Left forelimb (tissue), 1 donor: ENCODE results near the gene PEX6.
A peak's percentile ranks its signal among the peaks of the same experiment; 100 is the strongest.
"Not testable (repeated sequence)": the region's sequence is repeated elsewhere in the genome, so short reads cannot be mapped to it uniquely, and the experiment has no call there.

Experiments
- DNase-seq: peaks from one replicate; pipeline ENCODE4 v3.0.0-alpha.2; 2018; ENCODE audit warnings: low spot score

PEX6 gene

DNA sequence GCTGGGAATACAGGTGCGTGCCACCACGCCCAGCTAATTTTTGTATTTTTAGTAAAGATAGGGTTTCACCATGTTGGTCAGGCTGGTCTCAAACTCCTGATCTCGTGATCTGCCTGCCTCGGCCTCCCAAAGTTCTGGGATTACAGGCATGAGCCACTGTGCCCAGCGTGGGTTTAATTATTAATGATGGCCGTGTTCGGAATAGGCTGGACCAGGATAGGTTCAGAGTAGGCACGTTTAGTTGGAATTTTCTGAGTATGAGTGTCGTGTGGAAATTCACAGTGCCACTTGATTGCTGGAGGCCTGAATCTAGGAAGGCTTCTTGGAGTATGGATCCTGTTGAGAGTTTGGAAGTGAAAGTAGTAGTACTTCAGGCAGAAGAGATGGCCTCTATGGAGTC lies 19.2 kb upstream of the PEX6 start:
- DNase-seq: not testable (repeated sequence)

DNA sequence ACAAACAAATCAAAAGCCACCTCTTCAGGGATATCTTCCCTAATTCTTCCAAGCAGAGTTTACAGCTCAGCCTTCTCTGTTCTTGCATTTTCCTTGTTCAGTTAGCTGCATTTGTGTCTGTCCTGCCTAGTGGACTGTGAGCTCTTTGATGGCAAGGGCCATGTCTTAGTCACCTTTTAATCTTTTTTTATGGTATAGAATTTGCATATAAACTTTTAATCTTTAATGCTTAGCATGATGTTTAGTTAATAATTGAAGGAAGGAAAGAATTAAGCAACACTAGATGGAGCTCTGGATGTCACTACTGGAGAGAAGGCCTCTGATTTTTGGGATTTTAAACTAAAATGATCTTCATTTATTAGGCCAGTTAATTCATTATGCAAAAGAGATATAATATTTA lies 17.5 kb upstream of the PEX6 start:
- no peak for DNase-seq

DNA sequence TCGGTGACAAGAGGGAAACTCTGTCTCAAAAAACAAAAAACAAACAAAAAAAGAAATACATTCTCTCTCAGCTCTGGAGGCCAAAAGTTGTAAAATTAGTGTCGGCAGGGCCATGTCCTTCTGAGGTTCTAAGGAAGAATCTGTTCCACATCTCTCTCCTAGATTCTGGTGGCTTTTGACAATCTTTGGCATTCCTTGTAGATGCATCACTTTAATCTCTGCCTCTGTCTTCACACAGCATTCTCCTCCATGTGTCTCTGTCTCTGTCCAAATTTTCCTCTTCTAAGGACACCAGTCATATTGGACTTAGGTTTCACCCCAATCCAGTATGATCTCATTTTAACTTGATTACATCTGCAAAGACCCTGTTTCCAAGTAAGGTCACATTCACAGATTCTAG lies 14.5 kb upstream of the PEX6 start:
- DNase-seq: no peak

DNA sequence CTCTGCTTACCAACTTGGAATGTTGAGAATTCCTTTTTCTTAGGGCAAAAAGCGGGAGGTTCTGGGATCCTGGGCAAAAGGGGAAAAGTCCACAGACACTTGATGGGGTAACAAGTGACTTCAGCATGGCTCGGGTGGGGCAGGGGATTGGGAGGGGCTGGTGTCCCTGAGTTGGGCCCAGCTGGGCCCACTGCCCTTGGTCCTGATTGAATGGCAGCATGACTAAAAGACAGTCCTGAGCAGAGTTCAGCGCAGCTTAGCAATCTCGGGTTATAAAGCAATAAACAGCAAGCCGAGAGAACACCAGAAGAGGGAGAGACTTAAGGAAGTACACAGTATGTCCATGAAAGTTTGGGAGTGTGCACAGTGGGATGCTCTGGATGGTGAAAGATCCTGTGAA lies 10.9 kb upstream of the PEX6 start:
- no peak for DNase-seq

DNA sequence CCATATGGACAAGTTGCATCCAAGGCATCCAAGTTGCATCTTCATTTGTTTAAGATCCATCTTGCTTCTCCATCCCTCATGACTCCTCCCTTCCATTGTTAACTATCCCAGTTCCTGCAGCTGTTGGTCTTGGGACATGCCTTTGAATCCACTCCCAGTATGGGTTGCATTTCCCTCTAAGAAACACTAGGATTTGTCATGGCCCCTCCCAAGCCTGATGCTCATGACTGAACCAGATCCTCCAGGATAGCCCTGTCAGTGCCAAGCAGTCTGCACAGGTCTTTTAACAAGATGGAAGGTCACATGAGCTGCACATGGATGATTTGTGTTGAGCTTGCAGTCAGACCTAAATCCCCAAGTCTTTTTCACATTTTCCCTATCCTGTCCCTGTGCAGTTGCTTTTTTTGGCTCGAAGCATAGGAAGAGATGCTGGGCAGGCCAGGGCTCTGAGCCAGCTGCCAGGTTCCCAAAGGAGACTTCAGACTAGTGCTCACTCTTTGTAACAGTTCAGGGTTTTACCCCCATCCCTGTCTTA lies 9.6 kb upstream of the PEX6 start:
- no peak for DNase-seq

DNA sequence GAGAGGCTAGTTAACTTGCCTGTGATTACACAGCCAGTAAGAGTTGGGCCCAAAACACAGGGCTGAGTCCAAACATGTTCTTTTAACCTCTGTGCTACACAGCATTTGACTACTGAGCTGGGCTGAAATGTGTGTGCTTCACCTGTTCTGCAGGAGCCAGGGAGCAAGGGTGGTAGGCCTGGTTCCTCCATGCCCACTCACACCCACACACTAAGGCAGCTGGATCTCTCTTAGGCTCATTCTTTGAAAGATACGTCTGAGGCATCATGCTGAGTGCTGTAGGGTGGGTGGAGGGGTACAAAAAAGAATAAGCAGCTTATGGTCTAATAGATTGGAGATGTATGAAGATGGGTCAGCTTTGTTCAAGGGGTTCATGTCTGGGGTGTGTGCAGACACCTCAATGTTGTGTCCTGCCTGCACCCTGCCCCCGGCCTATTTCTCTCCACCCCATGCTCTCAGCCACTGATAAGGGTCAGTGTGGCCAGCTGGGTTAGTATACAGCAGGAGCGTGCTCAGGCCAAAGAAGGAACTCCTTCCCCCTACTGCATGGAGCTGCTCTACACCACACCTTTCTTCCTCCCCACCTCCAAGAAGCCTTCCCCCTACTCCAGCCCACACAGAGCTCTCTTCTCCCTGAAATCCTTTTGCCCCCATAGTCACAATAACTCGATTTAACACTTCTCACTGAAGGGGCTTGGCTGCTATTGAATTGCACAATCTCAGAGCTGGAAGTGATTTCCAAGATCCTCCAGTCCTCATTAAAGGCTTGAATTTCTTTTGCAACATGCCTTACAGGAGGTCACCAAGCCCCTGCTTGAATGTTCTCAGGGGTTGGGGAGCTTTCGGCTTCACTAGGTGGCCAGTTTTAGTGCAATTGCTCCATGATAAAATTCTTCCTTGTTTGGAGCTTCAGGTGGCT lies 8.8 kb upstream of the PEX6 start:
- no peak for DNase-seq

DNA sequence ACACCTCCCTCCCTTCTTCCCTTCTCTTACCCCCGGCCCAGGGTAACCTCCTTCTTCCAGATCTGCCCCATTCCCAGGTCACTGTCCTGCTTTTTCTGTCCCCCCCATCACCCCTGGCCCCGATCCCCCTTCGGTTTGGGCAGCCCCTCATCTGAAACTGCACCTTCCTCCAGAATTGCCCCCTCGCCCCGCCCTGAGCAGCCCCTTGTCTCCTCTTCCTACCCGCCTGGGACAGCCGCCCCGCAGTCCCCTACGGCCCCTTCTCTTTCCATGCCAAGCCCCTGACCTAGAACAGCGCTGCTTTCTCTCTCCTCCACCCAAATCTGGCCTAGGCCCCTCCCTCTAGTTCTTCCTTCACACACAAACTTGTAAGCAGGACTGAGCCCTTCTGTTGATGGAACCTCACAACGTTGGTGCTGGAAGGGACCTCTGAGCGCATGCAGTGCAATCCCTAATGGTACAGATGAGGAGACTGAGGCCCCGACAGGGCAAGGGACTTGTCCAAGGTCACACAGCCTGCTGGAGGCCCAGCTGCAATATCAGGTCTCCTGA lies 6.0 kb upstream of the PEX6 start:
- DNase-seq: no peak

DNA sequence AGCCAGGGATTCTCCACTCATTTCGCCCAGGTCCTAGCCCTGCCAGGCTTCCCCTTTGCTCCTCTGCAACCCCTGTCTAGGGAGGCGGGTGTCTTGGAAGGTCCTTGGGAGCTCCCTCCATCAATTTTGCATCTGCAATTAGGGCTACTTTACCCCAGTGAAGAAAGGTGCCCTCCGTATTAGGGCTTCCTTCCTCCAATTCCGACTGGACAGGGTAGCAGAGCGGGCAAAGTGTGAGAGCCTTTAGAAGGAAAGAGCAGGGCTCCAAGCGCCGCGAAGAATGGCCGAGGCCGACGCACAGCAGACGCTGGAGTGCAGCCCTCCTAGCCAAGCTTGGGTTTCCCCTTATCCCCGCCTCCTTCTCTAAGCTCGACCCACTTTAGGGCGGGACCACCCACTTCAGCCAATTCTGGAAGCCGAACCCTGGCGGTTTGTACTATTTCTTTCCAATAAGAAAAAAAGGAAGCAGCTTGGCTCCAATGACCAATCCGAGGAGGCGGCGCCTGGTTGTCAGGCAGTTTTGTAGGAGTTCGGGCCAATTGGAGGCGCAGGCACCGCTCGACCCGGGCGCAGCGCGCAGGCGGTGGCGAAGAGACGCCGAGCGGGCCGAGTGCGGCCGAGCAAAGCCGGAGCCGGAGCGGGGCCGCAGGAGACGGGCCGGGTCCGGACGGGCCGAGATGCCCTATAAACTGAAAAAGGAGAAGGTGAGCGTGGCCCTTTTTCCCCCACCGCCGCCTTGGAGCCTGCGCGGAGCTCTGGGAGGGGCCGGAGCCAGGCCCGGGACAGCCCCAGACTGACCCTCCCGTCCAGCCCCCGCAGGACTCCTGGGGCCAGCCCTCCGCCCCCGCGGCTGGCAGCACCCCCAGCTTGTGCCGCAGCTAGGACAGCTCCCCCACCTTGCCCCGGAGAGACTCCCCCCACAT lies 5.3 kb upstream of the PEX6 start, which contains the start of gene PPP2R5D:
Gene PPP2R5D (plus strand): TSS at position 570 of the 923 bp plus-strand sequence. CDS start 108 bp downstream, at position 678.
- peak; percentile 96 for DNase-seq

DNA sequence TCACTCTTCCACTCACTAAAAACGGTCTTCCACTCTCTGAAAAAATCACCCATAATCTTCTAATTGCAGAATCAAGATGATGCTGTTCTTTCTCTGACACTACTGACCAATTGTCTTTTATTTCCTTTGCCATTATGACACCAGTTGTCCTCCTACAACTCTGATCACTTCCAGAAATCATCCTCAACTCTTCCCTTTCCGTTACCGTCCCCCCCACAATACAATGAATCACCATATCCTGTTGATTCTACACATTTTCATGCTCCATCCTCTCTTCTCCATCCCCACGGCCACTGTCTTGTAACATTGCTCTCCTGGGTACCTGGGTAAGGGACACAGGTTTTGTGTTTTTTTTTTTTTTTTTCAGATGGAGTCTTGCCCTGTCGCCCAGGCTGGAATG lies 2.9 kb upstream of the PEX6 start:
- no peak for DNase-seq

DNA sequence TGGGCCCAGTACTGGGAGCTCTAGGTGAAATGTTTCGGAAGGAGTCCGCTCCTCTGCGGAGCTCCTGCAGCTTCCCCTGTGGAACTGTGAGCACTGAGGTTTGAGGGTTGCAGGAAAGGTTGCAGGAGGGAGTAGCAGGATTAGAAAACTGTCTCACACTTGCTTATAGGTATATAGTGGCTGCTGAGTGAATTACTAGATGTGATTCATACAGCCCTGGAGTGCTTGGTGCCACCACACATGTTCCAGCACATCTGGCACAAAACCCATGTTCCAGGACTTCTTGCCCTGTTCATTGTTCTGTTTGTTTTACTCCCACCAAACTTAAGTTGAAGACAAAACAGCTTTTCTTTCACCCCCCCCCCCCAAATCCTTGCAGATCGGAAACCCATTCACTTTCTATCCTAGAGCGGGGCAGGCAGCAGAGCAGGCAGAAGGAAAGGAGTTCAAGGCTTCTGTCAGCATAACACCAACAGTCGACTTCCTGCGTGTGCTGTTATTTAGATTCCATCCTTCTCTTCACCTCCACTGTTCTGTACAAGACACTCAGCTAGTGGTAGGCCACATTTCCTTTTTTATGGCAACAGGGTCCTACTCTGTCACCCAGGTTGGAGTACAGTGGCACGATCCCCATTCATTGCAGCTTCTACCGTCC lies 669 bp upstream of the PEX6 start:
- no peak for DNase-seq

DNA sequence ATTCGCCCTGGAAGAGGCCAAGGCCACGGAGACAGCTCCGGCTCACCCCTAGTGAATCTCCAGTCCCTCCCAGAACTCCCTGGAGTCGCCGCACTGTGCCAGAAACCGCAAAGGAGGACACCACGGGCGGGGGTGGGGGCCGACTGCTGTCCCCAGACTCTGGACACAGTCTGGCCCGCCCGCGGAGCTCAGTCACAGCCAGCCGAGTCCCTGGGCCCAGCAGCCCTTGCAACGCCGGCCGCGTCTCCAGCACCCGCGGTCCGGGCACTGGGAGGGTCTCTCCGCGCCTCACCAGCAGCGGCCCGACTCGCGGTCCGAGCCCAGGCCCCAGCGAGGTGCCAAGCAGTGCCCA lies 518 bp downstream of the PEX6 start:
- no peak for DNase-seq

DNA sequence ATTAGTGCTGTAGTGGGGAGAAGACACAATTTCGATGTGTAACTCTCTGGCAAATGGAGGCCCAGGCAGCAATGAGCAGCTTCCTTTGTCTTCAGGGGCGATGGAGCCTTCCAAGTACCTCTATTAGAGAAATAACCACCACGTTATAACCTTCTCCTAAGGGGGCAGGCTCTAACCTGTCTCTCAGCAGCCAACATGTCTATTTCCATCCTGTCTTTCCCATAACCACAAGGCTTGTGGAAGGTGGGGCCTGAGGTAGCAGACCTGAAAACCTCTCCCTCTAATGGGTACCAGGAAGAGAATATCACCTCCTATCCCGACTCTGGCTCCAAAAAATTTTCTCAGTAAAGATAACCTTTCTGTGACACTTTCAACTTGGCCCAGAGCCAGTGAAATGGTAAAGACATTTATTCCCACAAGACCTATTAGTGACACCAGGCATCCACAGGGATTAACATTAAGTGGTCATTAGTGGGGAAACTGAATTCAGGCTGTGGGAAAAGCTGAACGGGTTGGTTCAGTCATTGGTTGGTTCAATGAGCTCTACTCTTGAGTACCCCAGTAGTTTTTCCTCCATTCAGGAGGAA lies 4.0 kb downstream of the PEX6 start:
- no peak for DNase-seq

DNA sequence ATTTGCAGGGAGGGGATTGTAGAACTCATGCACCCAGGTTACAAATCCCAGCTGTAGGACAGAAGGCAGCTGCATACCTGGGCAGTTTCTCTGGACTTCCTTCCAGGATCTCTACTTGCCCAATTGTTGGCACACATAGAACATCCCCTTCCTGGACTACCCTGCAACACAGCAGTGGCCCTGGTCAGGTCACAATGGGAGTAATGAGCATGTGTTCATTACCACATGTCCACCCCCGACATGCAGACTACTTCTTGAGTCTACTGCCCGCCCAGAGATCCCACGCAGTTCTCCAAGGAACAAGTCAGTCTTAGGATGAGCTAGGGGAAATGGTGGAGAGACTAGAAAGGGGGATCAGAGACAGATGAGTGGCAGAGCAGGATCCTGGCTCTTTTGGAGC lies 5.1 kb downstream of the PEX6 start:
- DNase-seq: no peak

DNA sequence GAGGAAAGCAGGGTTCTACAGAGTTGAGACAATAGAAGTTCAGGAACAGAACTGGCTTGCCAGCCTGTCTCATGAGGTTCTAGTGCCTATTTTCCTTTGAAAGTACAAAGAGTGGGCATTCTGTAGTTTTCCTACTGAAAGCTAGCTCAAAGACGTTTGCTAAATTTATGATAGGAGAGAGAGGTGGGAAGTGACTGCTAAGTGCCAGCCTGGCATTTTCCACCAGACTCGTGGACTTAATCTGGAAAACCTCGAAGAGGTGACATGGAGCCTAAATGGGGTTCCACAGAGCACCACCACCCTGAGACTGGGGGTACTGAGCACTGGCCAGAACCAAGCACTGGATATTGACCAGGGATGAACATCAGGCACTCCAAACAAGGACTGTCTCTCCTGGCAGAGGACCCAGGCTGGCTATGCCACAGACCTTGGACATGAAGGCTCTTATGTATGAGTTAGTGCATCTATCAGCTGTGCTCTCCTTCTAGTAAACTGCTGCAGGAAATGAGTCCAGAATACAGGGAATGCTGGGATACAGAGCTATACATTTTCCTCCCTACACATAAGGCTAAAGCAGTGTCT lies 7.1 kb downstream of the PEX6 start:
- no peak for DNase-seq

DNA sequence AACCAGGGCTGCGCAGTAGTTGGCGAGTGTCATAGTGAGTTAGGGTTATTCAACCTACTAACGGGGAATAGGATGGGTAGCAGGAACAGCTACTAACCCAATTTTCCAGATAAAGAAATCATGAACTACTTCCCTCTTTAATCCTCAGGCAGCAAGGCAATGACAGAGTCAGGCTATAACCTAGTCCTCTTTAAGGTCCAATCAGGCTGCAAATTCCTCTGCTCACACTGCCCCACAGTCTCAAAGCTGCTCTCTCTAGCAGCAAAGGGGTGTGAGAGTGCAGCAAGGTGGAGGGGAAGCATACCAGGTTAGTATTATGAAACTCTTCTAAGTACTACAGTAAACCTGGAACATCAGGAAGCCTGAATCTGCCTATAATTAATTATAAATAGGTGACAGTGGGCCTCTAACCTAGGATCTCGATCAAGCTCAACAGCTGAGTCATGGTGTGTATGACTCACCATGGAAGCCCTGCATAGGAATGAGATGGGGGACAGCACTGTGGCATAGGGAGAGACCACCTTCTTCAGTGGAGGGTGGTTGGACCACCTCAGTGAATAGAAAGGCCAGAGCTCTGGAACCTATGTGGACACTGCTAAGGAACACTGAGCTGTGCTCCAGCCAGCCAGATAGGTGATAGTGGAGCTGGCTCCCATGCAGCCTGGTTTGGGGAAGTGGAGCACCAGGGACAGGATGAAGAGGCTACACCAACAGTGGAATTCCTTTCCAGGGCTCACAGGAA lies 7.9 kb downstream of the PEX6 start:
- DNase-seq: no peak

DNA sequence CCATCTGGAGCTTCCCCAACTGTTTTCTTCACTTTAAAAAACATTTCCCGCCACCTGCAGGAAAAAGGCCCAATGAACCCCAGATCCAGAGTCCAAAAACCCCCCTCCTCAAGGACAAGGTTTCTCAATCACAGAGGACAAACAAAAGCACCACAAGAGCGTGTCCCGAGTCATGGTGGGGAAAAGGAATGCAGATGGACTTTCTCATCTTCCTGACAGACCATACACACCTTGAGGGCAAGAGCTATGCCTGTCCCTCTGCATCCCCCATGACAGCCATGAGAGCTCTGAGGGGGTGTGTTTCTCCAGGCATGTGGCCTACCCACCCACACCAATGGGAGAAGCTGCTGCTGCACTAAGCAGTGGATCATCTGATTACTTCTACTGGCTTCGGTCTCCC lies 9.0 kb downstream of the PEX6 start:
- DNase-seq: no peak

DNA sequence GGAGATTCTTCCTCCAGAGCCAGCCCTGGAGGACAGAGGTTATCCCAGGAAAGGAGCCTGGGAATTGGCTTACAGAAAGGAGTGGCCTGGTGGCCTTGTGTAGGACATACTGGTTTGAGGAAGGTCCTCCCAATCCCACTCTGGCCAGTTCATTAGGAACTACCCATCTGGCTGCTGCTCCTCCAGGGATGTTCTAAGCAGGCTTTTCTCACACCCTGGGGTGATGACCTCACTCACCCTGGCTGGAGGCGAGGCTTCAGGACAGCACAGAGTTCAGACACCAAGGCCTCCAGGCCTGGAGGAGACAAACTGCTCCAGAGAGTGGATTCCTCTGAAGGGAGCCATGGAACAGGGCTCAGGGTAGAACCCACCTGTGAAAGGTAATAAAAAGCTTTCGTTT lies 9.6 kb downstream of the PEX6 start:
- no peak for DNase-seq

DNA sequence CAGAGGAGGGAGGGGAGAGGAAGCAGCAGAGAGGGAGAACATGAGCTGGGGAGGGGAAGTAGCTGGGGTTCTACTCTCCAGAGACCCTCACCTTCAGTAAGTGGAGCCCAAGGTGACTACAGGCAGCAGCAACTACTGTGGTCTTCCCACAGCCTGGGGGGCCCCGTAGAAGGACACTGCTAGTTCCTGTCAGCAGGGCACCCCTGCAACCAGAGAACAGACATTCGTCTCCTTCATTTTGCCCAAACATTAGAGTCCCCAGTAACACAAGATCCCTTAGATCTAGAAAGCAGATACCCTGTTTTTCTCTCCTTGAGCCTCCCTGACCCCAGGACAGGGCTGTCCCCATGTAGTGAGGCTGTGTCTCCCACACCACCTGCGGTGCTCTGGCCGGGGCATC lies 10.2 kb downstream of the PEX6 start:
- DNase-seq: no peak

DNA sequence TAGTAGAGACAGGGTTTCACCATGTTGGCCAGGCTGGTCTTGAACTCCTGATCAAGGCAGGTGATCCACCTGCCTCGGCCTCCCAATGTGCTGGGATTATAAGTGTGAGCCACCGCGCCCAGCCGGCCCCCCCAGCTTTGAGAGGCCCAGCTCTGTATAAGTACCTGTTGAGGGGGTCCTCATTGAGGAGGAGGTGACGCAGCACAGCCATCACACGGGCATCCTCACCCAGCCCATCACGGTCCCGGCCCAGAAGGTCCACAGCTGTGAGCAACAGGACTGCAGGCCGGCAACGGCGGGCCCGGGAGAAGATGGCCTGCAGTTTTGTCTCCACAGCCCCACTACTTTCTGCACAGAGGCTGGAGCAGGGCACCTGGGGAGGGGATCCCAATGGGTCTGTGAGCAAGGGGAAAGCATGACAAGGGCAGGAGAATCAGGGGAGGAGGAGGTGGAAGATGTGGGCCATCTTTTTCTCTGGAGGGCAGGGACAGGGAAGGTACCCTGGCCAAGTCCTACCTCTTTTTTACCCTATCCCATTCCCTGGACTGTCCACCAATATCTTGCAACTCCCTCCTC lies 10.8 kb downstream of the PEX6 start:
- no peak for DNase-seq

DNA sequence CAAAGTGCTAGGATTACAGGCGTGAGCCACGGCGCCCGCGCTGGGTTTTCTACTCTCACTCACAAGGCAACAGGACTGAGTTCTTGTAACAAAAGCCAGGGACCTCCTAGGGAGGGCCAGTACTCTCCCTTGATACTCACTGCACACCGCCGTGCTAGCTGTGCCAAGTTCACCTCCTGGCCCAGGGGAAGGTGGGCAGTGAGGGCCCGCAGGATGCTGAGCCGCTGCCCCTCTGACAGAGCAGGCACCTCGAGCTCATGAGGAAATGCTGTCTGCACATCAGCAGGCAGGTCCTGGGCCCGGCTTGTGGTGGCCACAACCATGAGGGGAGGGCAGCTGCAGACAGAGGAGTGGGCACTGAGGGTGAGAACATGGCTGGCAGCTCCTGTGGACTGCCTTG lies 11.8 kb downstream of the PEX6 start:
- DNase-seq: no peak
